Activated T-cell treated with anti-CD3 and anti-CD28 coated beads for 1 hour (primary cell): Measurements from ENCODE around the gene RHOB.
A peak's percentile ranks its signal among the peaks of the same experiment; 100 is the strongest.
"Not testable (repeated sequence)": the region's sequence is repeated elsewhere in the genome, so short reads cannot be mapped to it uniquely, and the experiment has no call there.

ENCODE experiments used
- DNase-seq: peaks from one replicate; pipeline ENCODE4 v3.0.0-alpha.2; 2020; ENCODE audit warnings: low read depth

Gene RHOB

GRCh38 chr2:20446917-20447436 lies at the start of gene RHOB:
RHOB (plus strand) TSS chr2:20447074; CDS start chr2:20447466, 392 bp downstream.
- DNase-seq, result peak; percentile 70

GRCh38 chr2:20397811-20398447 lies 48.9 kb upstream of the RHOB start:
- no peak for DNase-seq

- no peak for DNase-seq
Measured at GRCh38 chr2:20398956-20399567, 47.8 kb upstream of the RHOB start.

- DNase-seq, result no peak
Measured at GRCh38 chr2:20400306-20400705, 46.6 kb upstream of the RHOB start.

GRCh38 chr2:20400787-20401488 lies 45.9 kb upstream of the RHOB start:
- no peak for DNase-seq

- no peak for DNase-seq
Measured at GRCh38 chr2:20401489-20401835, 45.4 kb upstream of the RHOB start.

- DNase-seq, result no peak
Measured at GRCh38 chr2:20403774-20404312, 43.0 kb upstream of the RHOB start.

- DNase-seq, result no peak
Measured at GRCh38 chr2:20404950-20405349, 41.9 kb upstream of the RHOB start.

- no peak for DNase-seq
Measured at GRCh38 chr2:20409039-20409438, 37.8 kb upstream of the RHOB start.

GRCh38 chr2:20410556-20411277 lies 36.2 kb upstream of the RHOB start:
- no peak for DNase-seq

GRCh38 chr2:20411361-20411894 lies 35.4 kb upstream of the RHOB start:
- DNase-seq, result peak; percentile 66

GRCh38 chr2:20414806-20415205 lies 32.1 kb upstream of the RHOB start:
- DNase-seq, result no peak

GRCh38 chr2:20415511-20415918 lies 31.4 kb upstream of the RHOB start:
- no peak for DNase-seq

GRCh38 chr2:20416723-20417122 lies 30.2 kb upstream of the RHOB start:
- DNase-seq, result no peak

- not testable (repeated sequence) for DNase-seq
Measured at GRCh38 chr2:20417230-20417821, 29.5 kb upstream of the RHOB start.

- DNase-seq, result no peak
Measured at GRCh38 chr2:20418519-20418918, 28.4 kb upstream of the RHOB start.

GRCh38 chr2:20419007-20419576 lies 27.8 kb upstream of the RHOB start:
- no peak for DNase-seq

GRCh38 chr2:20419752-20420151 lies 27.1 kb upstream of the RHOB start:
- DNase-seq, result no peak

- DNase-seq, result no peak
Measured at GRCh38 chr2:20421336-20421987, 25.4 kb upstream of the RHOB start.

GRCh38 chr2:20421988-20422370 lies 24.9 kb upstream of the RHOB start:
- DNase-seq, result no peak
